ENCODE results near the gene NOX3. TPM values are rescaled to one million over a fixed set of nuclear protein-coding genes. Genes with fewer than 3 reads are reported as not detected.

NOX3 gene
- total RNA-seq, 4 donors from 2014 or later: not detected

DNA sequence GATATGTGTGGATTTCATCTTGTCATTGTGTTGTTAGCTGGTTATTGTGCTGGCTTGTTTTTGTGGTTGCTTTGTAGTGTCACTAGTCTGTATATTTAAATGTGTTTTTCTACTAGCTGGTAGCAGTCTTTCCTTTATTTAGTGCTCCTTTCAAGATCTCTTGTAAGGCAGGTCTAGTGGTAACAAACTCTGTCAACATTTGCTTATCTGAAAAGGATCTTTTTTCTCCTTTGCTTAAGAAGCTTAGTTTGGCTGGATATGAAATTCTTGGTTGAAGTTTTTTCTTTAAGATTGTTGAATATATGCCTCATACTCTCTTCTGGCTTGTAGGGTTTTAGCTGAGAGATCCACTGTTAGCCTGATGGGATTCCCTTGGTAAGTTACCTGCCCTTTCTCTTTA is 108.7 kb downstream of the NOX3 start:
- Histone ChIP-seq H3K27me3 (no peaks in the 10 kb centered on the region), H3K9me3 (no peaks in the 10 kb centered on the region)
- intact Hi-C loops (cut with DNase I): no loop called here

More for the DNA sequence above, 108.7 kb downstream of the NOX3 start:
- H3K4me1 ChIP-seq: peaks cover 0 to 8% of the 10 kb centered on the region in 2 donors
- no peak overlapping the region for H3K4me3 ChIP-seq (replicated peaks in 1 of 3)
- DNase-seq: no peak
- no peak overlapping the region for H3K27ac ChIP-seq
- TF ChIP-seq POLR2A (IDR thresholded peaks at IDR 0.05): no peak
- TF ChIP-seq, protein P1, sequence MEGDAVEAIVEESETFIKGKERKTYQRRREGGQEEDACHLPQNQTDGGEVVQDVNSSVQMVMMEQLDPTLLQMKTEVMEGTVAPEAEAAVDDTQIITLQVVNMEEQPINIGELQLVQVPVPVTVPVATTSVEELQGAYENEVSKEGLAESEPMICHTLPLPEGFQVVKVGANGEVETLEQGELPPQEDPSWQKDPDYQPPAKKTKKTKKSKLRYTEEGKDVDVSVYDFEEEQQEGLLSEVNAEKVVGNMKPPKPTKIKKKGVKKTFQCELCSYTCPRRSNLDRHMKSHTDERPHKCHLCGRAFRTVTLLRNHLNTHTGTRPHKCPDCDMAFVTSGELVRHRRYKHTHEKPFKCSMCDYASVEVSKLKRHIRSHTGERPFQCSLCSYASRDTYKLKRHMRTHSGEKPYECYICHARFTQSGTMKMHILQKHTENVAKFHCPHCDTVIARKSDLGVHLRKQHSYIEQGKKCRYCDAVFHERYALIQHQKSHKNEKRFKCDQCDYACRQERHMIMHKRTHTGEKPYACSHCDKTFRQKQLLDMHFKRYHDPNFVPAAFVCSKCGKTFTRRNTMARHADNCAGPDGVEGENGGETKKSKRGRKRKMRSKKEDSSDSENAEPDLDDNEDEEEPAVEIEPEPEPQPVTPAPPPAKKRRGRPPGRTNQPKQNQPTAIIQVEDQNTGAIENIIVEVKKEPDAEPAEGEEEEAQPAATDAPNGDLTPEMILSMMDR (IDR thresholded peaks at IDR 0.05): no peak
- H3K36me3 ChIP-seq: no peaks in the 10 kb centered on the region

Other genes with a start within 250 kb of the NOX3 start
- gene CLDN20, start 191.8 kb downstream of the NOX3 start, total RNA-seq: not detected
- 10 to 100 TPM; 13.9 to 28.1 (median 21.2) TPM for gene TFB1M, start 141.4 kb downstream of the NOX3 start, total RNA-seq